Measurements from ENCODE around the gene ACO2. TPM values are rescaled to one million over a fixed set of nuclear protein-coding genes. Genes with fewer than 3 reads are reported as not detected.

The ACO2 gene
- total and polyA plus RNA-seq, 2 of the 4 experiments (the other 2 are of a cell fraction), result 71.3 to 72.9 TPM

GRCh38 chr22:41468381-41469217, at the start of gene ACO2, which contains the start of gene PHF5A (continued):
- TF ChIP-seq MAZ (IDR thresholded peaks at IDR 0.05; ENCODE audit: borderline replicate concordance, low read depth, low read length), result no peak

GRCh38 chr22:41425660-41426365, 43.1 kb upstream of the ACO2 start:
- in situ Hi-C loops (cut with MboI; ENCODE audit: low sequenced_read_pairs) (no loop called here), intact Hi-C loops (cut with micrococcal nuclease) (no loop called here), dilution Hi-C loops (cut with HindIII; ENCODE audit: low sequenced_read_pairs, unreplicated experiment) (no loop called here)
- WGBS, 2 experiments (ENCODE audit: extremely low coverage in 2 of 2, insufficient read length in 1 of 2), result no CpG with 5 or more reads among the region's 9 CpGs
- H3K4me2 ChIP-seq (ENCODE audit: low read depth, low read length), result no peak overlapping the region
- no peak overlapping the region for H3K18ac ChIP-seq (ENCODE audit: low read depth, low read length)
- H4K91ac ChIP-seq (ENCODE audit: insufficient read depth, low read depth, low read length), result no peak overlapping the region
- H3K9me1 ChIP-seq (ENCODE audit: insufficient read depth, low read length), result peaks cover 8% of the 10 kb centered on the region
- H4K8ac ChIP-seq (ENCODE audit: low read depth in 2 of 2, low read length in 2 of 2), result no peak overlapping the region
- no peak overlapping the region for H2BK15ac ChIP-seq (ENCODE audit: low read depth, low read length)
- ChIA-PET POLR2A (ENCODE audit: unreplicated experiment) (no interaction called here), CTCF (no interaction called here)
- ATAC-seq (ENCODE audit: low read depth) (no peak), DNase-seq (no peak)
- no peak overlapping the region for H3K4ac ChIP-seq (ENCODE audit: low read depth, low read length)
- no peak overlapping the region for H2BK120ac ChIP-seq (ENCODE audit: low read depth, low read length)
- H2AK5ac ChIP-seq (ENCODE audit: low read depth, low read length), result no peak overlapping the region
- no peak overlapping the region for H2AFZ ChIP-seq (replicated peaks; ENCODE audit: low read length, poor library complexity)
- H3K9me3 ChIP-seq (ENCODE audit: control insufficient read depth, insufficient read depth, low read length), result no peaks in the 10 kb centered on the region
- no peaks in the 10 kb centered on the region for H3K27me3 ChIP-seq (ENCODE audit: control insufficient read depth, insufficient read depth, low read length)
- H3K79me1 ChIP-seq (ENCODE audit: low read depth in 1 of 2, low read length in 2 of 2), result peaks cover 0 to 5% of the 10 kb centered on the region in 2 experiments; a peak in 3 of 4 replicates
- peaks cover 14% of the 10 kb centered on the region for H3K36me3 ChIP-seq (ENCODE audit: control insufficient read depth, insufficient read depth, low read length)
- H3K4me3 ChIP-seq (ENCODE audit: insufficient read depth, low read depth, low read length), result no peak overlapping the region
- no peak overlapping the region for H2BK5ac ChIP-seq (ENCODE audit: low read depth, low read length, poor library complexity, severe bottlenecking)
- no peak overlapping the region for H4K5ac ChIP-seq (ENCODE audit: low read depth, low read length)
- no peak overlapping the region for H3K27ac ChIP-seq (ENCODE audit: insufficient read depth, low read length)
- H2AK9ac ChIP-seq (replicated peaks; ENCODE audit: low read depth, low read length, poor library complexity), result no peak overlapping the region
- no peak overlapping the region for H3K14ac ChIP-seq (replicated peaks; ENCODE audit: low read depth, low read length)
- BruUV-seq (replicated peaks), result no TSS peak
- no peak overlapping the region for H2BK20ac ChIP-seq (ENCODE audit: low read depth, low read length)
- no peak overlapping the region for H3K23ac ChIP-seq (ENCODE audit: low read depth, low read length)
- H3K4me1 ChIP-seq (ENCODE audit: control insufficient read depth, insufficient read depth, low read length), result no peaks in the 10 kb centered on the region
- H4K20me1 ChIP-seq (ENCODE audit: insufficient read depth, low read length), result peaks cover 7% of the 10 kb centered on the region; the same call in 1 of the 2 replicates
- no peak overlapping the region for H3K9ac ChIP-seq (ENCODE audit: low read depth, low read length)
- no peak overlapping the region for H3K56ac ChIP-seq (ENCODE audit: extremely low read depth, insufficient read depth, low read length)
- TF ChIP-seq MAFK (IDR thresholded peaks at IDR 0.05; ENCODE audit: low read depth, low read length) (no peak), SMC3 (IDR thresholded peaks at IDR 0.05; ENCODE audit: low read depth, low read length) (no peak), MXI1 (IDR thresholded peaks at IDR 0.05; ENCODE audit: borderline replicate concordance, low read depth, low read length) (no peak), CEBPB (IDR thresholded peaks at IDR 0.05; ENCODE audit: low read depth, low read length) (no peak), CTCF (conservative IDR thresholded peaks at IDR 0.05; ENCODE audit: low read depth, low read length) (no peak), MAZ (IDR thresholded peaks at IDR 0.05; ENCODE audit: borderline replicate concordance, low read depth, low read length) (no peak), RAD21 (IDR thresholded peaks at IDR 0.05; ENCODE audit: low read length) (no peak), CHD1 (IDR thresholded peaks at IDR 0.05; ENCODE audit: low read depth, low read length) (no peak), BHLHE40 (IDR thresholded peaks at IDR 0.05; ENCODE audit: low read depth, low read length) (no peak), USF2 (IDR thresholded peaks at IDR 0.05; ENCODE audit: low read depth, low read length) (no peak), NFE2L2 (IDR thresholded peaks at IDR 0.05; ENCODE audit: low read depth, low read length) (no peak), RFX5 (IDR thresholded peaks at IDR 0.05; ENCODE audit: low read depth, low read length) (no peak)
